IMR-90 (cell line): ENCODE measurements around the gene RENBP. TPM values are rescaled to one million over a fixed set of nuclear protein-coding genes. Genes with fewer than 3 reads are reported as not detected.

Source experiments
- ATAC-seq: fragments of 200-7000 bp; cut with Tn5 transposase; 2 replicates; pipeline ENCODE4 v1.9.1; 2020; ENCODE audit warnings: low read depth, mild to moderate bottlenecking, moderate library complexity
- BruUV-seq: library from RNA; stranded (reverse); fragments of 400-500 nt; replicated peaks from 2 replicates; lab custom pipeline; 2021; lab: Mats Ljungman, UMichigan
- CTCF ChIA-PET: fragments of 300-600 bp; formaldehyde crosslinking; extraction: SDS; loops from one replicate; lab custom pipeline; 2021; ENCODE audit warnings: antibody characterized with exemption; lab: Yijun Ruan, JAX
- POLR2A ChIA-PET: fragments of 300-600 bp; sonication (Branson Sonifier 250); formaldehyde crosslinking; loops from one replicate; lab custom pipeline; 2022; ENCODE audit warnings: antibody characterized with exemption; ENCODE audit not compliant: unreplicated experiment; lab: Charles Lee
- DNase-seq: peaks from one replicate; pipeline ENCODE4 v3.0.0; 2013
- H2AFZ ChIP-seq: replicated peaks from 2 replicates; pipeline ENCODE3; 2013; ENCODE audit warnings: low read length, mild to moderate bottlenecking; ENCODE audit not compliant: poor library complexity
- H2AK5ac ChIP-seq: 2 replicates; pipeline ENCODE4 v1.6.1; 2013; ENCODE audit warnings: low read depth, low read length, inconsistent platforms
- H2AK9ac ChIP-seq: replicated peaks from 2 replicates; pipeline ENCODE3; 2013; ENCODE audit warnings: mild to moderate bottlenecking, low read depth, low read length, moderate library complexity; ENCODE audit not compliant: poor library complexity
- H2BK120ac ChIP-seq: 2 replicates; pipeline ENCODE4 v1.6.1; 2013; ENCODE audit warnings: low read depth, low read length, inconsistent platforms
- H2BK15ac ChIP-seq: 3 replicates; pipeline ENCODE4 v1.6.1; 2013; ENCODE audit warnings: low read depth, low read length, inconsistent platforms
- H2BK20ac ChIP-seq: 2 replicates; pipeline ENCODE4 v1.6.1; 2013; ENCODE audit warnings: low read depth, mild to moderate bottlenecking, inconsistent platforms, low read length, moderate library complexity
- H2BK5ac ChIP-seq: 2 replicates; pipeline ENCODE4 v1.6.1; 2013; ENCODE audit warnings: mild to moderate bottlenecking, low read depth, low read length, inconsistent platforms; ENCODE audit not compliant: poor library complexity, severe bottlenecking
- H3K14ac ChIP-seq: replicated peaks from 2 replicates; pipeline ENCODE4 v1.6.1; 2013; ENCODE audit warnings: low read depth, low read length, inconsistent platforms
- H3K18ac ChIP-seq: 2 replicates; pipeline ENCODE4 v1.6.1; 2013; ENCODE audit warnings: low read depth, low read length, control low read depth
- H3K23ac ChIP-seq: 2 replicates; pipeline ENCODE4 v1.6.1; 2013; ENCODE audit warnings: low read depth, low read length, inconsistent platforms
- H3K27ac ChIP-seq: 2 replicates; pipeline ENCODE4 v1.5.1; 2013; ENCODE audit warnings: mild to moderate bottlenecking, control low read depth, low read length; ENCODE audit not compliant: insufficient read depth
- H3K27me3 ChIP-seq: 2 replicates; pipeline ENCODE4 v1.6.1; 2013; ENCODE audit warnings: low read length; ENCODE audit not compliant: control insufficient read depth, insufficient read depth
- H3K36me3 ChIP-seq: 2 replicates; pipeline ENCODE4 v1.6.1; 2013; ENCODE audit warnings: low read length, mixed read lengths; ENCODE audit not compliant: control insufficient read depth, insufficient read depth
- H3K4ac ChIP-seq: 2 replicates; pipeline ENCODE4 v1.6.1; 2013; ENCODE audit warnings: low read depth, low read length, inconsistent platforms
- H3K4me1 ChIP-seq: 2 replicates; pipeline ENCODE4 v1.6.1; 2013; ENCODE audit warnings: low read length, mixed read lengths; ENCODE audit not compliant: control insufficient read depth, insufficient read depth
- H3K4me2 ChIP-seq: 2 replicates; pipeline ENCODE4 v1.6.1; 2013; ENCODE audit warnings: low read depth, mild to moderate bottlenecking, control low read depth, low read length, moderate library complexity
- H3K4me3 ChIP-seq: 2 replicates; pipeline ENCODE4 v1.5.1; 2013; ENCODE audit warnings: low read depth, mild to moderate bottlenecking, control low read depth, low read length, moderate library complexity; ENCODE audit not compliant: insufficient read depth
- H3K56ac ChIP-seq: 2 replicates; pipeline ENCODE4 v1.6.1; 2013; ENCODE audit warnings: low read length, inconsistent platforms; ENCODE audit not compliant: insufficient read depth; ENCODE audit errors: extremely low read depth
- H3K79me1 ChIP-seq, 2 experiments: 2 replicates each; pipeline ENCODE4 v1.6.1; 2013; ENCODE audit warnings: low read length in 2 of 2, inconsistent platforms in 1 of 2, low read depth in 1 of 2
- H3K9ac ChIP-seq: 2 replicates; pipeline ENCODE4 v1.6.1; 2013; ENCODE audit warnings: low read depth, low read length, control low read depth
- H3K9me1 ChIP-seq: 2 replicates; pipeline ENCODE4 v1.6.1; 2013; ENCODE audit warnings: low read length, inconsistent platforms; ENCODE audit not compliant: insufficient read depth
- H3K9me3 ChIP-seq: 2 replicates; pipeline ENCODE4 v1.6.1; 2013; ENCODE audit warnings: low read length; ENCODE audit not compliant: control insufficient read depth, insufficient read depth
- H4K20me1 ChIP-seq: 2 replicates; pipeline ENCODE4 v1.6.1; 2013; ENCODE audit warnings: low read length, inconsistent platforms; ENCODE audit not compliant: insufficient read depth
- H4K5ac ChIP-seq: 2 replicates; pipeline ENCODE4 v1.6.1; 2013; ENCODE audit warnings: mild to moderate bottlenecking, low read depth, low read length, control low read depth
- H4K8ac ChIP-seq, 2 experiments: 2 replicates each; pipeline ENCODE4 v1.6.1; 2013; ENCODE audit warnings: low read depth in 2 of 2, low read length in 2 of 2, control low read depth in 1 of 2, inconsistent platforms in 1 of 2
- H4K91ac ChIP-seq: 2 replicates; pipeline ENCODE4 v1.6.1; 2013; ENCODE audit warnings: low read depth, low read length, inconsistent platforms; ENCODE audit not compliant: insufficient read depth
- CEBPB ChIP-seq: IDR thresholded peaks from 2 replicates; pipeline ENCODE4 v1.6.1; 2012; ENCODE audit warnings: low read depth, low read length, improper control_type of control experiment
- CHD1 ChIP-seq: IDR thresholded peaks from 2 replicates; pipeline ENCODE4 v1.6.1; 2012; ENCODE audit warnings: low read depth, low read length, improper control_type of control experiment
- ELK1 ChIP-seq: fragments of 150-350 bp; IDR thresholded peaks from 2 replicates; pipeline ENCODE4 v1.6.1; 2016; ENCODE audit warnings: low read depth, mild to moderate bottlenecking, low read length, moderate library complexity, borderline replicate concordance
- FOS ChIP-seq: fragments of 150-350 bp; IDR thresholded peaks from 2 replicates; pipeline ENCODE4 v1.6.1; 2016; ENCODE audit warnings: low read depth, low read length
- MAFK ChIP-seq: IDR thresholded peaks from 2 replicates; pipeline ENCODE4 v1.6.1; 2012; ENCODE audit warnings: low read depth, low read length, improper control_type of control experiment
- MAZ ChIP-seq: IDR thresholded peaks from 2 replicates; pipeline ENCODE4 v1.6.1; 2012; ENCODE audit warnings: low read depth, mild to moderate bottlenecking, low read length, improper control_type of control experiment, moderate library complexity, borderline replicate concordance
- MXI1 ChIP-seq: IDR thresholded peaks from 2 replicates; pipeline ENCODE4 v1.6.1; 2012; ENCODE audit warnings: low read depth, mild to moderate bottlenecking, low read length, moderate library complexity, borderline replicate concordance
- POLR2A ChIP-seq: IDR thresholded peaks from 2 replicates; pipeline ENCODE4 v1.6.1; 2012; ENCODE audit warnings: mild to moderate bottlenecking, low read depth, low read length
- USF2 ChIP-seq: fragments of 150-350 bp; IDR thresholded peaks from 2 replicates; pipeline ENCODE4 v1.6.1; 2017; ENCODE audit warnings: mild to moderate bottlenecking, antibody characterized with exemption, low read length, low read depth
- WGBS, 2 experiments: methylation state at CpG; one replicate each; pipeline versions ENCODE4 v1.1.5 to v1.1.7; 2013; ENCODE audit warnings: missing lambda C conversion rate in 2 of 2; ENCODE audit not compliant: insufficient read length in 1 of 2; ENCODE audit errors: extremely low coverage in 2 of 2; 5-methylcytosine and 5-hydroxymethylcytosine counted together
- dilution Hi-C: fragments of 300-500 bp; cut with HindIII; formaldehyde crosslinking; loops from one replicate; pipeline ENCODE4 v1.14.3; 2018; ENCODE audit warnings: low sequenced_read_pairs; ENCODE audit not compliant: unreplicated experiment
- in situ Hi-C: fragments of 300-500 bp; cut with MboI; formaldehyde crosslinking; loops from 3 replicates; pipeline ENCODE4 v1.14.3; 2019; ENCODE audit warnings: low sequenced_read_pairs, inconsistent platforms, mixed read lengths
- intact Hi-C: fragments of 100-400 bp; cut with micrococcal nuclease; formaldehyde crosslinking; loops from 2 replicates; pipeline ENCODE4 v1.10.0; 2022
- polyA plus RNA-seq, 3 experiments: library from polyadenylated mRNA; depleted of rRNA; stranded (reverse); fragments of >200 nt; gene quantifications; 2 replicates each; pipeline ENCODE4 v1.2.3, GENCODE V29; 2012; ENCODE audit warnings: low replicate concordance in 1 of 3
- total RNA-seq: library from RNA; depleted of rRNA; stranded (reverse); fragments of >200 nt; gene quantifications from 2 replicates; pipeline ENCODE4 v1.2.3, GENCODE V29; 2012

The RENBP gene
- total and polyA plus RNA-seq, 2 of the 4 experiments (the other 2 are of a cell fraction): 0.15 to 0.18 TPM

- Histone ChIP-seq H3K79me1 (no peaks in the 10 kb centered on the region), H4K8ac (no peak overlapping the region), H4K5ac (no peak overlapping the region), H3K4me2 (no peak overlapping the region), H2BK20ac (no peak overlapping the region), H3K23ac (no peak overlapping the region), H3K9me1 (no peaks in the 10 kb centered on the region; the same call in 1 of the 2 replicates), H4K91ac (no peak overlapping the region), H3K36me3 (no peaks in the 10 kb centered on the region), H2BK120ac (no peak overlapping the region), H3K4me1 (no peaks in the 10 kb centered on the region; the same call in 1 of the 2 replicates), H2BK15ac (no peak overlapping the region), H2AFZ (peak overlapping the region; percentile 41), H3K18ac (no peak overlapping the region), H3K27ac (no peak overlapping the region), H3K56ac (no peak overlapping the region), H3K14ac (no peak overlapping the region), H3K9me3 (no peaks in the 10 kb centered on the region), H2BK5ac (no peak overlapping the region), H3K9ac (no peak overlapping the region), H3K4ac (no peak overlapping the region), H3K27me3 (peaks cover 8% of the 10 kb centered on the region; the same call in 1 of the 2 replicates), H3K4me3 (no peak overlapping the region), H2AK9ac (no peak overlapping the region), H4K20me1 (no peaks in the 10 kb centered on the region), H2AK5ac (no peak overlapping the region)
- dilution Hi-C loops (no loop called here), intact Hi-C loops (no loop called here), in situ Hi-C loops (loop anchor here (25.0 kb wide), 1 partner anchor 959 kb away; no protein-coding TSS in a partner anchor)
- ChIA-PET POLR2A (no interaction called here), CTCF (no interaction called here)
- 60% methylated on average over 5 of the region's 40 CpGs; no CpG with 5 or more reads in 1 of the 2 experiments for WGBS, 2 experiments
- no TSS peak for BruUV-seq
- no peak for TF ChIP-seq POLR2A
- no peak for TF ChIP-seq USF2
- no peak for TF ChIP-seq MAZ
- TF ChIP-seq FOS: no peak
- no peak for TF ChIP-seq MAFK
- no peak for TF ChIP-seq CHD1
- no peak for TF ChIP-seq MXI1
- no peak for TF ChIP-seq CEBPB
- TF ChIP-seq ELK1: no peak
- DNase-seq: no peak
- ATAC-seq: no peak
Observed at GRCh38 chrX:153921511-153922446, 22.7 kb downstream of the RENBP start.
